GM12873 (cell line): ENCODE measurements around the gene MBD3.

Experiments
- CTCF ChIP-seq: IDR thresholded peaks from 2 replicates; pipeline ENCODE4 v1.5.1; 2012; ENCODE audit warnings: low read depth, mild to moderate bottlenecking, moderate library complexity, low read length, control low read depth; ENCODE audit not compliant: insufficient read depth; ENCODE audit errors: missing control alignments

Gene MBD3

GRCh38 chr19:1534972-1535371, 57.7 kb downstream of the MBD3 start:
- TF ChIP-seq CTCF = no peak

- no peak for TF ChIP-seq CTCF
Measured at GRCh38 chr19:1533510-1534150, 59.0 kb downstream of the MBD3 start.

GRCh38 chr19:1532003-1532402, 60.7 kb downstream of the MBD3 start:
- TF ChIP-seq CTCF = no peak

GRCh38 chr19:1531587-1531986, 61.1 kb downstream of the MBD3 start:
- TF ChIP-seq CTCF = no peak

- TF ChIP-seq CTCF = no peak
Measured at GRCh38 chr19:1529430-1529816, 63.2 kb downstream of the MBD3 start.

- TF ChIP-seq CTCF = no peak
Measured at GRCh38 chr19:1528596-1529429, 63.9 kb downstream of the MBD3 start.

GRCh38 chr19:1527650-1528309, 64.9 kb downstream of the MBD3 start:
- TF ChIP-seq CTCF = no peak
